ENCODE data around the gene NPTX2.

The NPTX2 gene

DNA sequence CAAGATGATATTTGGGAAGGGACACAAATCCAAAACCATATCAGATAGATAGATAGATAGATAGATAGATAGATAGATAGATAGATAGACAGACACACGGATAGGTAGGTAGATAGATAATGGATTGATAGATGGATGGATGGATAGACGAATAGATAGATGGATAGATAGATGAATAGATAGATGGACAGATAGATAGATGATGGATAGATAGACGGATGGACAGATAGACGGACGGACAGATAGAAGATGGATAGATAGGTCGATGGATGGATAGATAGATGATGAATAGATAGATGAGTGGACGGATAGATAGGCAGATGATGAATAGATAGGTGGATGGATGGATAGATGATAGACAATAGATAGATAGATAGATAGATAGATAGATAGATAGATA is 39.8 kb downstream of the NPTX2 start:
- no peak for DNase-seq (ENCODE audit: low spot score)
- TF ChIP-seq, protein P1, sequence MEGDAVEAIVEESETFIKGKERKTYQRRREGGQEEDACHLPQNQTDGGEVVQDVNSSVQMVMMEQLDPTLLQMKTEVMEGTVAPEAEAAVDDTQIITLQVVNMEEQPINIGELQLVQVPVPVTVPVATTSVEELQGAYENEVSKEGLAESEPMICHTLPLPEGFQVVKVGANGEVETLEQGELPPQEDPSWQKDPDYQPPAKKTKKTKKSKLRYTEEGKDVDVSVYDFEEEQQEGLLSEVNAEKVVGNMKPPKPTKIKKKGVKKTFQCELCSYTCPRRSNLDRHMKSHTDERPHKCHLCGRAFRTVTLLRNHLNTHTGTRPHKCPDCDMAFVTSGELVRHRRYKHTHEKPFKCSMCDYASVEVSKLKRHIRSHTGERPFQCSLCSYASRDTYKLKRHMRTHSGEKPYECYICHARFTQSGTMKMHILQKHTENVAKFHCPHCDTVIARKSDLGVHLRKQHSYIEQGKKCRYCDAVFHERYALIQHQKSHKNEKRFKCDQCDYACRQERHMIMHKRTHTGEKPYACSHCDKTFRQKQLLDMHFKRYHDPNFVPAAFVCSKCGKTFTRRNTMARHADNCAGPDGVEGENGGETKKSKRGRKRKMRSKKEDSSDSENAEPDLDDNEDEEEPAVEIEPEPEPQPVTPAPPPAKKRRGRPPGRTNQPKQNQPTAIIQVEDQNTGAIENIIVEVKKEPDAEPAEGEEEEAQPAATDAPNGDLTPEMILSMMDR (IDR thresholded peaks at IDR 0.05; ENCODE audit: extremely low read depth, missing control alignments) = no peak

DNA sequence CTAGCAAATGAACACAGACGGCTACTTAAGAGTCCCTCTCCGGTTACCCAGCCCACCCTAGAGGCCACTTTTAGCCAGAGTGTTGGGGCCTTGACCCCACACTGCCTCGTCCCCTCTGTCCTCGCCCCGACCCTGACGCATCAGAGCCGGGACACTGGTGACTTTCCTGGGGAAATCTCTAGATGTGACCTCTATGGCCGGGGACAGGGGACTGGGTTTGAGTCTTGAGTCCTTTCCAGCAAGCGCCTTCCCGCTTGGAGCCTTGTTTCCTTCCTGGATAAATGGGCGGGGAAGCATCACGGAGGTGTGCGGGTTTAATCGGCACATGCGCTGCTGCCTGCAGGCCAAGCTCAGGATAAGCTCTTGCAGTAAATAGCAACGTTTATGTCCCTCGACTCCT is 40.7 kb downstream of the NPTX2 start:
- TF ChIP-seq, protein P1 (IDR thresholded peaks at IDR 0.05; ENCODE audit: extremely low read depth, missing control alignments) = no peak
- DNase-seq (ENCODE audit: low spot score) = no peak

DNA sequence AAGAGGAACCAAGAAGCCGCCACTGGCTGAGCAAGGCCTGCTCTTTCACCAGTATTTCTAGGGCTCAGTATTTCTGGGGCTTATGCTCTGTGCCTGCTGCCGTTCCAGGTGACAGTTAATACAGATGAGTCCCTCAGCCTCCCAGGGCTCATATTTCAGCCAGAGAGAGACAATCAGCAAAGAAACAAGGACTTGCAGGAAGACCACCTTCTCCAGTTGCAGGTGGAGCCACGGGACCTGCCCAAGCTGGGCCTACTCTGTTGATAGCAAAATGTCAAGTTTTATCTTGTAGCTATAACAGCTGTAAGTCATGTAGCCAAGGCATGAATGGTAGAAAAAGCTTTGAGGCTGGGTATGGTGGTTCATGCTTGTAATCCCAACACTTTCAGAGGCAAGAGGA is 42.7 kb downstream of the NPTX2 start:
- TF ChIP-seq, protein P1 (IDR thresholded peaks at IDR 0.05; ENCODE audit: extremely low read depth, missing control alignments) = no peak
- no peak for DNase-seq (ENCODE audit: low spot score)

DNA sequence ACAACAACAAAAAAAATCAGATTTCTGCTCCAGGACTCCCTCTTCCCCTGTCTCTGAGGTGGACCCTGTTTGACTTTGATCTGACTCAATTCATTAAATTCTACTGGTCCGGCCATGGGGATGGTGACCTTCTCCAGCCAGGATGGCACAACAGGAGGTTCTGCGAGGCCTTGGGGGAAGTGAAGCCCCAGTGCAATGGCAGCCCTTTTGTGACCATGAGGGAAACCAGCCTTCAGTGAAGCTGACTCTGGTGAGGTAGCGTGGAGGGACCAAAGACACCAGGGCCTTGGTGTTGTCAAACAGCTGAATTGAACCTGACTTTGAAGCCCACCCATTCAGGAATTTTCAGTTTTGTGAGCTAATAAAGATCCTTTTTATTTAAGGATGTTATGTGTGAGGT is 44.5 kb downstream of the NPTX2 start:
- TF ChIP-seq, protein P1 (IDR thresholded peaks at IDR 0.05; ENCODE audit: extremely low read depth, missing control alignments) = no peak
- no peak for DNase-seq (ENCODE audit: low spot score)

DNA sequence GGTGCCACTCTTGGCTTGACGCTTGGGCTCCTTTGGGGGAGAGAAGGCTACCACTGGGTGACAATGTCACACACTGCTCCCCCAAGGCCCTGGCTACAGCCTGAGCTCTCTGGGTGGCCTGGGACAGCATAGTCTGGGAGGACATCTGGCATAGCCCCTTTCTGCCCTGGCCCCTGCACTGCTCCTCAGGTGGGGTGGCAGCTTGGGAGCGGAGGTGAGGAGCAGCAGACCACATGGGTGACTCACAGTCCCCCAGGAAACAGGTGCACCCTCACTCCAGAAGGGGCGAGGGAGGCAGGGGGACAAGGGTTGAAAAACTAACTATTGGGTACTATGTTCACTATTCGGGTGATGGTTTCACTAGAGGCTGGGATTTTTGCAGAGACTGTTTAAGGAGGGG is 45.2 kb downstream of the NPTX2 start:
- TF ChIP-seq, protein P1 (IDR thresholded peaks at IDR 0.05; ENCODE audit: extremely low read depth, missing control alignments) = no peak
- no peak for DNase-seq (ENCODE audit: low spot score)

DNA sequence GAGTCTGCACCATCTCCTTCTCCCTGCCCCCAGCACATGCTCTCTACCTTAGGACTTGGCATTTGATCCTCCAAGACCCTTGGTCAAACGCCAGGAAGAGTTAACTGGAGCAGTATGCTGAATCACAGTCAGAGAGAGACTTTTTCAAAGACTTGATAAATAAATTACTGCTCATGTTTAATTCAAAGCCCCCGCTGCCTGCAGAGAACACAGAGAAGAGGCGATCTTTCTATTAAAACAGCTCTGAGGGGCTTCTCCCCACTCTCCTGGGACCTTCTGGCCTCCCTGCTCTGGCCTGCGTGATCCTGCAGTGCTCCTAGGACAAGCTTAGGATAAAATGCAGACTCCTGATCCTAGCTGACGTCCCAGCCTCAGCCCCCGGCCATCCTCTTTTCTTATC is 47.8 kb downstream of the NPTX2 start:
- TF ChIP-seq, protein P1 (IDR thresholded peaks at IDR 0.05; ENCODE audit: extremely low read depth, missing control alignments) = no peak
- DNase-seq (ENCODE audit: low spot score) = no peak

DNA sequence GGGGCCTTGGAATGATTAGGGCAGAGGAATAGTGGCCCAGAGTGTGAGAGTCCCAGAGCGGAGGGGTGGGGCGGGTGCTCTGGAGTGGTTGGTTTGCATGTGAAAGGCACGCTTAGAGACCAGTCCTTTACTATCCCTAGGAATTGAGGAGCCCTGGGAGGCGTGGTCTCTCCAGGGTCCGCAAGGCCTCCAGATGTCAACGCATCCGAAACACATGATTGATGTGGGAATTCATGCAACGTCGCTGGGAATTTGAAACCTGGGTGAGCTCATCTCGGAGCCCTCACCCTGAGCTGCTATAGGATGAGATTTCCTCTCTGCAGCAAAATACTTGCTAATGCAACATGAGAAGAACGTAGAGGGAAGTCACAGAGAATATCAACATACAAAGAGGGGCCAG is 51.2 kb downstream of the NPTX2 start:
- DNase-seq (ENCODE audit: low spot score) = no peak
- TF ChIP-seq, protein P1 (IDR thresholded peaks at IDR 0.05; ENCODE audit: extremely low read depth, missing control alignments) = no peak
